Suppressor macrophage treated with lipopolysaccharide for 4 hours (primary cell): ENCODE measurements around the gene CORIN.
A peak's percentile ranks its signal among the peaks of the same experiment; 100 is the strongest.
"Not testable (repeated sequence)": the region's sequence is repeated elsewhere in the genome, so short reads cannot be mapped to it uniquely, and the experiment has no call there.

Source experiments
- DNase-seq: peaks from one replicate; pipeline ENCODE4 v3.0.0-alpha.2; 2020

Gene CORIN

GRCh38 chr4:47831026-47831679, 6.7 kb downstream of the CORIN start:
- DNase-seq = no peak

- DNase-seq = no peak
These were observed 7.4 kb downstream of the CORIN start for GRCh38 chr4:47830265-47831025.

GRCh38 chr4:47829438-47829837, 8.4 kb downstream of the CORIN start:
- DNase-seq = no peak

- DNase-seq = no peak
These were observed 10.4 kb downstream of the CORIN start for GRCh38 chr4:47827343-47828047.

- no peak for DNase-seq
These were observed 13.0 kb downstream of the CORIN start for GRCh38 chr4:47824840-47825239.

GRCh38 chr4:47819178-47819577, 18.7 kb downstream of the CORIN start:
- peak; percentile 66 for DNase-seq

- no peak for DNase-seq
These were observed 20.6 kb downstream of the CORIN start for GRCh38 chr4:47817275-47817674.

GRCh38 chr4:47816748-47817147, 21.1 kb downstream of the CORIN start:
- peak; percentile 6 for DNase-seq

GRCh38 chr4:47814618-47815295, 23.1 kb downstream of the CORIN start:
- DNase-seq = no peak

GRCh38 chr4:47809654-47810203, 28.1 kb downstream of the CORIN start:
- no peak for DNase-seq

- DNase-seq = no peak
These were observed 33.3 kb downstream of the CORIN start for GRCh38 chr4:47804598-47804997.

- no peak for DNase-seq
These were observed 36.3 kb downstream of the CORIN start for GRCh38 chr4:47801481-47802002.

GRCh38 chr4:47798165-47798564, 39.7 kb downstream of the CORIN start:
- no peak for DNase-seq

GRCh38 chr4:47791965-47792364, 45.9 kb downstream of the CORIN start:
- peak; percentile 24 for DNase-seq

GRCh38 chr4:47790105-47790504, 47.8 kb downstream of the CORIN start:
- DNase-seq = no peak

- no peak for DNase-seq
These were observed 49.7 kb downstream of the CORIN start for GRCh38 chr4:47788126-47788525.

- no peak for DNase-seq
These were observed 50.9 kb downstream of the CORIN start for GRCh38 chr4:47786958-47787370.

- no peak for DNase-seq
These were observed 52.7 kb downstream of the CORIN start for GRCh38 chr4:47785153-47785552.

- peak; percentile 3 for DNase-seq
These were observed 53.6 kb downstream of the CORIN start for GRCh38 chr4:47784222-47784621.

- DNase-seq = no peak
These were observed 61.5 kb downstream of the CORIN start for GRCh38 chr4:47776353-47776752.

GRCh38 chr4:47774079-47774478, 63.8 kb downstream of the CORIN start:
- DNase-seq = no peak

- no peak for DNase-seq
These were observed 66.8 kb downstream of the CORIN start for GRCh38 chr4:47771020-47771419.

- not testable (repeated sequence) for DNase-seq
These were observed 69.9 kb downstream of the CORIN start for GRCh38 chr4:47767956-47768355.
